Heart left ventricle (tissue), 13 donors: Measurements from ENCODE around the gene CHIA.

Experiments used
- CTCF ChIP-seq, 12 donors: fragments of 200-600 bp; sonication (generic) in 4 of 12; IDR thresholded peaks; one replicate each; pipeline versions ENCODE4 v1.5.0 to v1.8.0; 2018 to 2022; ENCODE audit warnings: antibody characterized with exemption in 12 of 12, mild to moderate bottlenecking in 5 of 12
- POLR2A ChIP-seq, 2 donors: fragments of 450-650 bp; IDR thresholded peaks; one replicate each; pipeline ENCODE4 v1.6.1; 2017; ENCODE audit warnings: antibody characterized with exemption in 2 of 2, mild to moderate bottlenecking in 2 of 2, moderate library complexity in 2 of 2
- donor health status: ischemic (EF 13 %, LVEDD 7.1; RV severe dilation, severe dysfunction).
- donor health status: DM: no; HTN: yes; CAD: no.
- donor health status: DM: no; HTN: no; CAD: no.
- donor health status: ischemic (EF 25% LVEDD 6.9; RV normal size, moderate dysfunction).
- donor health status: ischemic (EF 25% LVEDD 5.7; RV mildly dilated, moderate dysfunction).
- donor health status: ischemic (EF 35%, LVEDD 5.7; RV mildly dilated, moderate dysfunction).
- donor health status: nonischemic (EF 11% LVEDD 7.7; RV severe dilation, severe dysfunction).
- donor health status: DM: yes; HTN: yes; CAD: no.
- donor health status: PGD.
- donor health status: ischemic (EF 29% LVEDD 5.4; RV normal size, mild dysfunction).
- donor health status: nonischemic (EF 23%, LVEDD 6.1; RV moderate dilation, normal function).

DNA sequence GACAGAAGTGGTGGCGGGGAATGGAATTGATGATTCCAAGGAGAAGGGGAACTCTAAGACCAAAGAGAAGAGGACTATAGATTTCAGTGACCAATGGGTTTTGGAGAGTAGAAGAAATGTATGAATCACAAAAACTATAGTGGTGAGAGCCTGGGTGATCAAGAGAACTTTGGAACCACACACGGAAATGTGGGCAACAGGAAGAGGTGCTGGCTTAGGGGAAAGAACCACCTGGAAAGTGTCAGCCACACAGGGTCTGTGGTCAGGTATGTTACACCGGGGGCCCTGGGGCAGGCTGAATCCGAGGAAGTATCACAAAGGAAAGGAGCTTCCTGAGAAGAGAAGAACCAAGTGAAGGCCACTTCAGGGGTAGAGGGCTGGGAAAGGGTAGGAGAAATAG is 11.5 kb upstream of the CHIA start:
- TF ChIP-seq CTCF (IDR thresholded peaks at IDR 0.05): no peak
- no peak for TF ChIP-seq POLR2A (IDR thresholded peaks at IDR 0.05)
